ENCODE data around the gene TCEA2. TPM values are rescaled to one million over a fixed set of nuclear protein-coding genes. Genes with fewer than 3 reads are reported as not detected.
A peak's percentile ranks its signal among the peaks of the same experiment; 100 is the strongest.

The TCEA2 gene
- total and polyA plus RNA-seq, 2 of the 13 experiments (the other 11 are each of a cell fraction or from before 2014, with no cell fraction given): 28.1 to 33.7 TPM

- TF ChIP-seq SOX13 (IDR thresholded peaks at IDR 0.05) (no peak), SOX13 (CRISPR knock-in tag; conservative IDR thresholded peaks at IDR 0.05 in 1 of 2, IDR thresholded peaks at IDR 0.05 in 1 of 2) (peak in 1 of 2 experiments; percentile 51; a peak in 1 of 4 replicates), TFE3 (CRISPR knock-in tag; IDR thresholded peaks at IDR 0.05) (peak; percentile 68), HOXA5 (CRISPR knock-in tag; IDR thresholded peaks at IDR 0.05) (peak; percentile 67; the same call in 1 of the 2 replicates), AGO1 (IDR thresholded peaks at IDR 0.05; ENCODE audit: low read depth, low read length, poor library complexity, severe bottlenecking) (peak; percentile 59), ZNF672 (CRISPR knock-in tag; IDR thresholded peaks at IDR 0.05) (peak; percentile 55; the same call in 1 of the 2 replicates), RCOR2 (CRISPR knock-in tag; IDR thresholded peaks at IDR 0.05) (no peak), ZNF75D (CRISPR knock-in tag; IDR thresholded peaks at IDR 0.05; ENCODE audit: borderline replicate concordance) (no peak), ZNF576 (CRISPR knock-in tag; IDR thresholded peaks at IDR 0.05) (0 out of 2 replicates have a peak, but pooled peaks have one; percentile 1), SMAD1 (CRISPR knock-in tag; IDR thresholded peaks at IDR 0.05; ENCODE audit: borderline replicate concordance, low read depth) (peak; percentile 95), ZNF564 (CRISPR knock-in tag; IDR thresholded peaks at IDR 0.05) (no peak), ZNF670 (CRISPR knock-in tag; IDR thresholded peaks at IDR 0.05; ENCODE audit: borderline replicate concordance) (no peak), NCOA5 (CRISPR knock-in tag; IDR thresholded peaks at IDR 0.05) (no peak), DDIT3 (CRISPR knock-in tag; IDR thresholded peaks at IDR 0.05) (no peak; the same call in 1 of the 2 replicates), POLR2G (IDR thresholded peaks at IDR 0.05; ENCODE audit: low read depth, low read length) (no peak), ATF6 (CRISPR knock-in tag; conservative IDR thresholded peaks at IDR 0.05) (no peak), ZBTB1 (CRISPR knock-in tag; IDR thresholded peaks at IDR 0.05; ENCODE audit: borderline replicate concordance) (no peak), ZNF510 (CRISPR knock-in tag; IDR thresholded peaks at IDR 0.05; ENCODE audit: low read depth) (peak; percentile 96; the same call in 1 of the 2 replicates), RXRB (CRISPR knock-in tag; IDR thresholded peaks at IDR 0.05; ENCODE audit: borderline replicate concordance) (peak; percentile 63; the same call in 1 of the 2 replicates), ZNF552 (CRISPR knock-in tag; IDR thresholded peaks at IDR 0.05; ENCODE audit: borderline replicate concordance) (peak; percentile 82; the same call in 1 of the 2 replicates), RFX5 (IDR thresholded peaks at IDR 0.05; ENCODE audit: low read depth, low read length) (0 out of 2 replicates have a peak, but pooled peaks have one; percentile 9), PATZ1 (CRISPR knock-in tag; IDR thresholded peaks at IDR 0.05) (peak; percentile 99)
Observed at GRCh38 chr20:64057628-64058498, 5.1 kb upstream of the TCEA2 start (continued).
